SU-DHL-6 (cell line): ENCODE data around the gene KY.

Source experiments
- CTCF ChIP-seq: fragments of 200-600 bp; sonication (generic); IDR thresholded peaks from one replicate; pipeline ENCODE4 v1.5.1; 2017; ENCODE audit warnings: antibody characterized with exemption, mild to moderate bottlenecking, low read length, moderate library complexity; ENCODE audit not compliant: insufficient read depth, poor library complexity, severe bottlenecking
- EZH2phosphoT487 ChIP-seq: fragments of 200-600 bp; sonication (generic), shearing (Covaris generic); conservative IDR thresholded peaks from 2 replicates; pipeline ENCODE4 v1.6.1; 2018; ENCODE audit warnings: mild to moderate bottlenecking, antibody characterized with exemption, low read length, moderate library complexity, mixed read lengths

- TF ChIP-seq CTCF = no peak
- no peak for TF ChIP-seq EZH2phosphoT487
These were observed 27.1 kb upstream of the KY start for GRCh38 chr3:134677987-134678308.
